ENCODE data around the gene SLC25A20. TPM values are rescaled to one million over a fixed set of nuclear protein-coding genes. Genes with fewer than 3 reads are reported as not detected.

SLC25A20 gene
- total RNA-seq, result 26.3 TPM
- 32.3 TPM for polyA plus RNA-seq
- long read RNA-seq, donor 1, result 0 reads
- long read RNA-seq, donor 2, transcript SLC25A20-201 (9 exons, 1,879 nt), result major isoform, 7 of 9 reads
- long read RNA-seq, donor 2, partial matches to known transcripts, result 0 of 9 reads
- long read RNA-seq, donor 2, other reads (novel, unspliced or antisense), result 0 of 9 reads
- long read RNA-seq, donor 3, transcript SLC25A20-201 (9 exons, 1,879 nt), result major isoform, 6 of 7 reads
- long read RNA-seq, donor 3, partial matches to known transcripts, result 0 of 7 reads
- long read RNA-seq, donor 3, other reads (novel, unspliced or antisense), result 0 of 7 reads
- long read RNA-seq, donor 4, partial matches to known transcripts, result 0 of 2 reads
- long read RNA-seq, donor 4, other reads (novel, unspliced or antisense), result 0 of 2 reads
- long read RNA-seq, donor 5, transcript SLC25A20-201 (9 exons, 1,879 nt), result major isoform, 5 of 10 reads
- long read RNA-seq, donor 5, partial matches to known transcripts, result 5 of 10 reads
- long read RNA-seq, donor 5, other reads (novel, unspliced or antisense), result 0 of 10 reads
- long read RNA-seq, donor 6, partial matches to known transcripts, result 0 of 5 reads
- long read RNA-seq, donor 6, other reads (novel, unspliced or antisense), result 0 of 5 reads
- long read RNA-seq, donor 7, partial matches to known transcripts, result 0 of 3 reads
- long read RNA-seq, donor 7, other reads (novel, unspliced or antisense), result 0 of 3 reads
- long read RNA-seq, donor 8, partial matches to known transcripts, result 7 of 9 reads
- long read RNA-seq, donor 8, other reads (novel, unspliced or antisense), result 0 of 9 reads
- long read RNA-seq, donor 9, partial matches to known transcripts, result 0 of 1 reads
- long read RNA-seq, donor 9, other reads (novel, unspliced or antisense), result 0 of 1 reads
- long read RNA-seq, donor 10, partial matches to known transcripts, result 0 of 3 reads
- long read RNA-seq, donor 10, other reads (novel, unspliced or antisense), result 0 of 3 reads

- peak within 1 kb of the TSS; percentile 72 to 93 for H3K27ac ChIP-seq (ENCODE audit: low read depth in 1 of 2, low read length in 1 of 2)
- H3K9me3 ChIP-seq (ENCODE audit: control insufficient read depth in 2 of 2, insufficient read depth in 1 of 2, low read length in 1 of 2), result peaks cover 0 to 4% of the 10 kb centered on the region in 2 donors
- peaks cover 13 to 28% of the 10 kb centered on the region in 2 donors for H3K4me1 ChIP-seq (ENCODE audit: control insufficient read depth in 2 of 2, insufficient read depth in 2 of 2, low read length in 2 of 2)
- H3K4me3 ChIP-seq (ENCODE audit: low read length in 2 of 2), result peak within 1 kb of the TSS; percentile 97 to 98
- H3K27me3 ChIP-seq (ENCODE audit: control insufficient read depth in 2 of 2, insufficient read depth in 1 of 2, low read length in 1 of 2), result no peaks in the 10 kb centered on the region
- H3K36me3 ChIP-seq (ENCODE audit: control insufficient read depth in 2 of 2, insufficient read depth in 2 of 2, low read length in 1 of 2), result no peaks in the 10 kb centered on the region
- peak; percentile 67 to 92 (median 77) for DNase-seq (ENCODE audit: low read depth in 6 of 9, low spot score in 9 of 9)
- WGBS, result 3% methylated on average over 54 of the region's 54 CpGs
These were observed at the start of gene SLC25A20 for GRCh38 chr3:48898383-48899234. TSS of gene SLC25A20 (minus strand) at chr3:48898882. CDS start at chr3:48898794, 88 bp downstream.

- H3K4me1 ChIP-seq (ENCODE audit: control insufficient read depth in 2 of 2, insufficient read depth in 2 of 2, low read length in 2 of 2), result no peaks in the 10 kb centered on the region
- 93% methylated on average over 4 of the region's 4 CpGs for WGBS
- no peak overlapping the region for H3K27ac ChIP-seq (ENCODE audit: low read depth in 1 of 2, low read length in 1 of 2)
- peaks cover 12 to 14% of the 10 kb centered on the region in 2 donors for H3K36me3 ChIP-seq (ENCODE audit: control insufficient read depth in 2 of 2, insufficient read depth in 2 of 2, low read length in 1 of 2)
- no peaks in the 10 kb centered on the region for H3K27me3 ChIP-seq (ENCODE audit: control insufficient read depth in 2 of 2, insufficient read depth in 1 of 2, low read length in 1 of 2)
- H3K9me3 ChIP-seq (ENCODE audit: control insufficient read depth in 2 of 2, insufficient read depth in 1 of 2, low read length in 1 of 2), result no peaks in the 10 kb centered on the region
- H3K4me3 ChIP-seq (ENCODE audit: low read length in 2 of 2), result no peak overlapping the region
- DNase-seq (ENCODE audit: low read depth in 6 of 9, low spot score in 9 of 9), result no peak
These were observed 47.3 kb upstream of the SLC25A20 start for GRCh38 chr3:48945891-48946549.

- Histone ChIP-seq H3K27me3 (ENCODE audit: control insufficient read depth in 2 of 2, insufficient read depth in 1 of 2, low read length in 1 of 2) (no peaks in the 10 kb centered on the region), H3K4me1 (ENCODE audit: control insufficient read depth in 2 of 2, insufficient read depth in 2 of 2, low read length in 2 of 2) (no peaks in the 10 kb centered on the region), H3K4me3 (ENCODE audit: low read length in 2 of 2) (no peak overlapping the region), H3K36me3 (ENCODE audit: control insufficient read depth in 2 of 2, insufficient read depth in 2 of 2, low read length in 1 of 2) (peaks cover 12 to 14% of the 10 kb centered on the region in 2 donors), H3K27ac (ENCODE audit: low read depth in 1 of 2, low read length in 1 of 2) (no peak overlapping the region), H3K9me3 (ENCODE audit: control insufficient read depth in 2 of 2, insufficient read depth in 1 of 2, low read length in 1 of 2) (no peaks in the 10 kb centered on the region)
- no peak for DNase-seq (ENCODE audit: low read depth in 6 of 9, low spot score in 9 of 9)
- WGBS, result 94% methylated on average over 2 of the region's 2 CpGs
These were observed 46.8 kb upstream of the SLC25A20 start for GRCh38 chr3:48945432-48945831.

GRCh38 chr3:48938689-48939088 lies 40.0 kb upstream of the SLC25A20 start:
- Histone ChIP-seq H3K27me3 (ENCODE audit: control insufficient read depth in 2 of 2, insufficient read depth in 1 of 2, low read length in 1 of 2) (no peaks in the 10 kb centered on the region), H3K4me1 (ENCODE audit: control insufficient read depth in 2 of 2, insufficient read depth in 2 of 2, low read length in 2 of 2) (no peaks in the 10 kb centered on the region), H3K4me3 (ENCODE audit: low read length in 2 of 2) (no peak overlapping the region), H3K36me3 (ENCODE audit: control insufficient read depth in 2 of 2, insufficient read depth in 2 of 2, low read length in 1 of 2) (peaks cover 7 to 33% of the 10 kb centered on the region in 2 donors), H3K27ac (ENCODE audit: low read depth in 1 of 2, low read length in 1 of 2) (no peak overlapping the region), H3K9me3 (ENCODE audit: control insufficient read depth in 2 of 2, insufficient read depth in 1 of 2, low read length in 1 of 2) (no peaks in the 10 kb centered on the region)
- WGBS, result 98% methylated on average over 3 of the region's 3 CpGs
- no peak for DNase-seq (ENCODE audit: low read depth in 6 of 9, low spot score in 9 of 9)

- H3K27me3 ChIP-seq (ENCODE audit: control insufficient read depth in 2 of 2, insufficient read depth in 1 of 2, low read length in 1 of 2), result no peaks in the 10 kb centered on the region
- H3K36me3 ChIP-seq (ENCODE audit: control insufficient read depth in 2 of 2, insufficient read depth in 2 of 2, low read length in 1 of 2), result peaks cover 7 to 35% of the 10 kb centered on the region in 2 donors
- no peak overlapping the region for H3K27ac ChIP-seq (ENCODE audit: low read depth in 1 of 2, low read length in 1 of 2)
- DNase-seq (ENCODE audit: low read depth in 6 of 9, low spot score in 9 of 9), result no peak
- no peaks in the 10 kb centered on the region for H3K9me3 ChIP-seq (ENCODE audit: control insufficient read depth in 2 of 2, insufficient read depth in 1 of 2, low read length in 1 of 2)
- no peak overlapping the region for H3K4me3 ChIP-seq (ENCODE audit: low read length in 2 of 2)
- H3K4me1 ChIP-seq (ENCODE audit: control insufficient read depth in 2 of 2, insufficient read depth in 2 of 2, low read length in 2 of 2), result no peaks in the 10 kb centered on the region
These were observed 39.5 kb upstream of the SLC25A20 start for GRCh38 chr3:48938156-48938555.

- 90% methylated on average over 4 of the region's 4 CpGs for WGBS
- Histone ChIP-seq H3K9me3 (ENCODE audit: control insufficient read depth in 2 of 2, insufficient read depth in 1 of 2, low read length in 1 of 2) (no peaks in the 10 kb centered on the region), H3K4me3 (ENCODE audit: low read length in 2 of 2) (no peak overlapping the region), H3K36me3 (ENCODE audit: control insufficient read depth in 2 of 2, insufficient read depth in 2 of 2, low read length in 1 of 2) (peaks cover 15 to 47% of the 10 kb centered on the region in 2 donors), H3K27ac (ENCODE audit: low read depth in 1 of 2, low read length in 1 of 2) (no peak overlapping the region), H3K27me3 (ENCODE audit: control insufficient read depth in 2 of 2, insufficient read depth in 1 of 2, low read length in 1 of 2) (no peaks in the 10 kb centered on the region), H3K4me1 (ENCODE audit: control insufficient read depth in 2 of 2, insufficient read depth in 2 of 2, low read length in 2 of 2) (no peaks in the 10 kb centered on the region)
- no peak for DNase-seq (ENCODE audit: low read depth in 6 of 9, low spot score in 9 of 9)
These were observed 36.8 kb upstream of the SLC25A20 start for GRCh38 chr3:48935530-48935929.

- Histone ChIP-seq H3K36me3 (ENCODE audit: control insufficient read depth in 2 of 2, insufficient read depth in 2 of 2, low read length in 1 of 2) (peaks cover 18 to 56% of the 10 kb centered on the region in 2 donors), H3K27me3 (ENCODE audit: control insufficient read depth in 2 of 2, insufficient read depth in 1 of 2, low read length in 1 of 2) (no peaks in the 10 kb centered on the region), H3K4me1 (ENCODE audit: control insufficient read depth in 2 of 2, insufficient read depth in 2 of 2, low read length in 2 of 2) (no peaks in the 10 kb centered on the region), H3K9me3 (ENCODE audit: control insufficient read depth in 2 of 2, insufficient read depth in 1 of 2, low read length in 1 of 2) (no peaks in the 10 kb centered on the region), H3K27ac (ENCODE audit: low read depth in 1 of 2, low read length in 1 of 2) (no peak overlapping the region), H3K4me3 (ENCODE audit: low read length in 2 of 2) (no peak overlapping the region)
- DNase-seq (ENCODE audit: low read depth in 6 of 9, low spot score in 9 of 9), result no peak
- WGBS, result 98% methylated on average over 5 of the region's 5 CpGs
These were observed 35.8 kb upstream of the SLC25A20 start for GRCh38 chr3:48934333-48934991.

All from thymus (tissue), 14 donors.